Urothelium cell line (cell line): ENCODE data around the gene TRAM2.
"Not testable (repeated sequence)": the region's sequence is repeated elsewhere in the genome, so short reads cannot be mapped to it uniquely, and the experiment has no call there.

Experiments
- DNase-seq: peaks from one replicate; pipeline ENCODE4 v3.0.0; 2011; ENCODE audit warnings: low spot score, mixed read lengths
- FAIRE-seq: peaks from 2 replicates; lab custom pipeline; 2011; peaks lifted over from hg19 to GRCh38; lab: Jason Lieb, UNC

Gene TRAM2

GRCh38 chr6:52497652-52498408, 79.0 kb downstream of the TRAM2 start:
- no peak for DNase-seq
- no peak for FAIRE-seq

GRCh38 chr6:52496631-52497030, 80.2 kb downstream of the TRAM2 start:
- DNase-seq (no peak), FAIRE-seq (no peak)

GRCh38 chr6:52495922-52496321, 80.9 kb downstream of the TRAM2 start:
- DNase-seq (no peak), FAIRE-seq (no peak)

- no peak for FAIRE-seq
Observed at GRCh38 chr6:52494298-52495072, 82.4 kb downstream of the TRAM2 start.

GRCh38 chr6:52493669-52494068, 83.2 kb downstream of the TRAM2 start:
- no peak for FAIRE-seq

More at GRCh38 chr6:52494298-52495072, 82.4 kb downstream of the TRAM2 start:
- DNase-seq, result no peak

GRCh38 chr6:52491203-52492069, 85.4 kb downstream of the TRAM2 start:
- FAIRE-seq (no peak), DNase-seq (no peak)

More at GRCh38 chr6:52493669-52494068, 83.2 kb downstream of the TRAM2 start:
- DNase-seq, result no peak

GRCh38 chr6:52489881-52490280, 87.0 kb downstream of the TRAM2 start:
- DNase-seq (no peak), FAIRE-seq (no peak)

- DNase-seq (no peak), FAIRE-seq (no peak)
Observed at GRCh38 chr6:52483671-52484003, 93.2 kb downstream of the TRAM2 start.

- no peak for DNase-seq
- peak; percentile 59 for FAIRE-seq
Observed at GRCh38 chr6:52482903-52483670, 93.8 kb downstream of the TRAM2 start.

GRCh38 chr6:52475307-52475706, 101.6 kb downstream of the TRAM2 start:
- FAIRE-seq (no peak), DNase-seq (no peak)

GRCh38 chr6:52474173-52474572, 102.7 kb downstream of the TRAM2 start:
- FAIRE-seq, result no peak
- DNase-seq, result no peak

- FAIRE-seq, result peak; percentile 63
- DNase-seq, result not testable (repeated sequence)
Observed at GRCh38 chr6:52461194-52461593, 115.7 kb downstream of the TRAM2 start.

GRCh38 chr6:52457096-52457495, 119.8 kb downstream of the TRAM2 start:
- DNase-seq (no peak), FAIRE-seq (no peak)

GRCh38 chr6:52454556-52454955, 122.3 kb downstream of the TRAM2 start:
- no peak for FAIRE-seq
- DNase-seq, result peak; percentile 65
